CD4-positive, alpha-beta T cell treated with Interleukin-15 for 4 hours (primary cell): ENCODE measurements around the gene PLCB4.
"Not testable (repeated sequence)": the region's sequence is repeated elsewhere in the genome, so short reads cannot be mapped to it uniquely, and the experiment has no call there.

Experiments used
- DNase-seq: peaks from one replicate; pipeline ENCODE4 v3.0.0-alpha.2; 2020; ENCODE audit warnings: low spot score

PLCB4 gene

GRCh38 chr20:9367328-9367727, 298.4 kb downstream of the PLCB4 start:
- no peak for DNase-seq

- DNase-seq, result no peak
Observed at GRCh38 chr20:9367746-9368145, 298.9 kb downstream of the PLCB4 start.

- no peak for DNase-seq
Observed at GRCh38 chr20:9368893-9369292, 300.0 kb downstream of the PLCB4 start.

DNA sequence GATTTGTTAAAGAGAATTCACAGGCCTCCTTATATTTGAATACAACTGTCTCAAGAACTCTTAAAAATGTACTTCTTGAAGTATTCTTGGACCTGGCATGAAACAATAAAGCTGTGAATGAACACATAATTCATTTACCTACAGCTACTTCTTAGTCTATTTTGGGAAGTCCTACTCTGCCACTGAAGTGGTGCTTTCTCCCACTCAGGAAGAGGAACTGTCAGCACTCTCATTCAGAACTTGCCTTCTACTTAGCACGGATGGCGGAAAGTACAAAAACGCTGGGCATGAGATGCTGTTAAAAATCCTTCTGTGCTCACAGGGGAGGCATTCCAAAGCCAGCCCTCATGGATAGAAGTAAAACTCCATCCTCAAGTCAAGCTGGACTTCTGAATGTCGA, 300.7 kb downstream of the PLCB4 start:
- DNase-seq, result no peak

DNA sequence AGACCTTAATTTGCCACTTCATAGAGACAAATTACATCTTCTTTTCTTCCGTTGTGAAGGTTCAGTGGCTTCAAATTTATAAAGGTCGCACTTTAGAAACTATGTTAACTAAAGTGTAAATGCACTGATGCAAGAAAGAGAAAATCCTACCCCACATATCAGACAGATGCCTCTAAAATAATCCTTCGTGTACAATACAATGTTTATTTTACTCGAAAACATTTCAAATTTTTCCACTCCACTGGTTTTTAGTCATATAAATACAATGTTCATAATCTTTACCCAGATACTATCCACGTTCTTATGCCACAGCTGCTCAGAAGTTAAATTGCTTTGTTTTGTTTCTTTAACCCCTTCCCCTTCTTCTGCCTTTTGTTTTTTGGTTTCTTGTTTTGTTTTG, 305.2 kb downstream of the PLCB4 start:
- no peak for DNase-seq

DNA sequence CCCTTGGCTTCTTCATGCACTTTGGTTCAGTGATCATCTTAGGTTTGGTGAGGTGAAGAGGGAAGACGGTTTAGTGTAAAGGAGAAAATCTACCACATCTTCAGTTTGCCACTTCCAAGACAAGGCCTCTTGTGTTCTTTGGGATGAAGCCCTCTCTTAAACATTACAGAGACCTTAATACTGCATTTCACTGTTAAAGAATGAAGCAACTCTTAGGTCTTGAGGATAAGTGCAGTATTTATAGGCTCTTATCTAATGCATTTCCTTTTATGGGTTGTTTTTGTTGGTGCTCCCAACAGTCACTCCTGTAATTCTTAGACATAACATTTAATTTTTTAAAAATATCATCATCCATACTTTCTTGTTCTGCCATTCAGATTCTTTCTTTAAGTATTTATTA, 305.6 kb downstream of the PLCB4 start:
- no peak for DNase-seq

GRCh38 chr20:9375221-9375681, 306.4 kb downstream of the PLCB4 start:
- DNase-seq, result no peak

DNA sequence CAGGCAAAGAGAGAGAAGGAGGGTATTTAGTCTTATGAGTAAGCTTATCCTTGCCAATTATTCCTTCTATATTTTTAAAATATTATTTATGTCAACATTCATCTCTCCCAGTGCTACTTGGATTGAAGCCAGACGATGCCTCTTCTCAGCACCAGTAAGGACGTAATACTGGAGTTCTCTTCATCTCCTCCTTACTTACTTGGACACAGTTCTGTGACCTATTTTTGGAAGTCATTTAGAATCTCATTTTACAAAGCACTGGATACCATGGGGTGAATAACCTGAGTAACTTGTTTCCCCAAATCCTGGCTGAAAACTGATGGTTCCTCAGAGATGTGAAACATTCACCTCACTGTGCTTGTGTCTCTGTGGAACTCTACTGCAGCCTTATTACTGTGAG, 308.1 kb downstream of the PLCB4 start:
- DNase-seq, result no peak

DNA sequence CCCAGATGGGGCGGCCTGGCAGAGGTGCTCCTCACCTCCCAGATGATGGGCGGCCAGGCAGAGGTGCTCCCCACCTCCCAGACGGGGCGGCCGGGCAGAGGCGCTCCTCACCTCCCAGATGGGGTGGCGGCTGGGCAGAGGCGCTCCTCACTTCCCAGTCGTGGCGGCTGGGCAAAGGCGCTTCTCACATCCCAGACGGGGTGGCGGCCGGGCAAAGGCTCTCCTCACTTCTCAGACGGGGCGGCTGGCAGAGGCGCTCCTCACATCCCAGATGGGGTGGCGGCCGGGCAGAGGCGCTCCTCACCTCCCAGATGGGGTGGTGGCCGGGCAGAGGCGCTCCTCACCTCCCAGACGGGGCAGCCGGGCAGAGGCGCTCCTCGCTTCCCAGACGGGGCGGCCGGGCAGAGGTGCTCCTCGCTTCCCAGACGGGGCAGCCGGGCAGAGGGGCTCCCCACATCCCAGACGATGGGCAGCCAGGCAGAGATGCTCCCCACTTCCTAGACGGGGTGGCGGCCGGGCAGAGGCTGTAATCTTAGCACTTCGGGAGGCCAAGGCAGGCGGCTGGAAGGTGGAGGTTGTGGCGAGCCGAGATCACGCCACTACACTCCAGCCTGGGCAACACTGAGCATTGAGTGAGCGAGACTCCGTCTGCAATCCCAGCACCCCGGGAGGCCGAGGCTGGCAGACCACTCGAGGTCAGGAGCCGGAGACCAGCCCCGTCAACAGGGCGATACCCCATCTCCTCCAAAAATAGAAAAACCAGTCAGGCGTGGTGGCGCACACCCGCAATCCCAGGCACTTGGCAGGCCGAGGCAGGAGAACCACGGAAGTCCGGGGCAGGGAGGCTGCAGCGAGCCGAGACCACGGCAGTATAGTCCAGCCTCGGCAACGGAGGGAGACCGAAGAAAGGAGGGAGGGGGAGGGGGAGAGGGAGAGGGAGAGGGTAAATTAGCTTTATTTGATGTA, 316.7 kb downstream of the PLCB4 start:
- not testable (repeated sequence) for DNase-seq

DNA sequence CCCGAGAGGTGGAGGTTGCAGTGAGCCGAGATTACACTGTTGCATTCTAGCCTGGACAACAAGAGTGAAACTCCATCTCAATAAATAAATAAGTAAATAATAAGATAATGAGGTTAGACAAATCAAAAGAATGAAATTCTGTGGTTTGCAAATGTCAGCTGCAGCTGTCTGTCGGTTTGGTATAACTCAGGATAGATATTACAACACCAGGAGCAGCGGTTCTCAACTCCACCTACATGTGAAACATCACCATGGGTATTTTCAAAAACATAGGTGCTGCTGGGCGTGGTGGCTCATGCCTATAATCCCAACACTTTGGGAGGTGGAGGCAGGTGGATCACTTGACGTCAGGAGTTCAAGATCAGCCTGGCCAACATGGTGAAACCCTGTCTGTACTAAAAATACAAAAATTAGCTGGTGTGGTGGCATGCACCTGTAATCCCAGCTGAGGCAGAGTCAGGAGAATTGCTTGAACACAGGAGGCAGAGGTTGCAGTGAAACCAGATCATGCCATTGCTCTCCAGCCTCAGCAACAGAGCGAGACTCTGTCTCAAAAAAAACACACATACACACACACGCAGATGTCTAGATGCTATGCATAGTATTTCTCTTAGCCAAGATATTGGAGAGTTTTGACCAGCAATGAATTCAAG, 319.4 kb downstream of the PLCB4 start:
- no peak for DNase-seq

DNA sequence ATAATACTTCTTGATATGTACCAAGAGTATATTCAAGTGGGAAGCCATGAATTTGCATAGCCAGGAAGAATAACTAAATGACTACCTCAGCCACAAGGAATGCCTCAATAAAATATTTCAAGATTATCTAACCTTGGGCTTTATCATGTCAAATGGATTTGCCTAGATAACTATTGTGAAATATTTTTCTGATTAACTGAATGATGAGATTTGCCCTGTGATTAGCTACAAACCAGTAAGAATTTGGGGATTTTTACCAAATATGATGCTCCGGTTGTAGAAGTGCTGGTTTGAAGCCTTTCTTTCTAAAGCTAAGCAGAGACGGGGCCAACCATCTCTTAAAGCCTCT, 319.9 kb downstream of the PLCB4 start:
- no peak for DNase-seq

DNA sequence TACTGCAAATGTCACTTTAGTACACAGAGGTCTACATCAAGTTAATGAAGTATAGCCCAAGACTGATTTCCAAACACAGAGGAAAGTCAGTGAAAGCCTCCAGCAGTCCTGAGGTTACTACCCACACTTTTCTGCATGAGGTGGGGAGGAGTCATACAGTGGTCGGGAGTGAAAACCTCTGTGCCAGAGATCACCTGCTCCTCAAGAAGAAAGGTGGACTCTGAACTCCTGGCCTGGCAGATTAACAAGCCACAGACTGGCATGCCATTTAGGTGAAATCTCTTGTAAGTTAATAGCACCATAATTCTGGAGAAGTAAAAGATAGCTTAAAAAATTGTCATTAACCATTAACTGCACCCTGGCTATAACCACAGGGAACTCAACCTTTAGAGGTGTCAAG, 320.5 kb downstream of the PLCB4 start:
- DNase-seq, result no peak

GRCh38 chr20:9390441-9390840, 321.6 kb downstream of the PLCB4 start:
- DNase-seq, result no peak

DNA sequence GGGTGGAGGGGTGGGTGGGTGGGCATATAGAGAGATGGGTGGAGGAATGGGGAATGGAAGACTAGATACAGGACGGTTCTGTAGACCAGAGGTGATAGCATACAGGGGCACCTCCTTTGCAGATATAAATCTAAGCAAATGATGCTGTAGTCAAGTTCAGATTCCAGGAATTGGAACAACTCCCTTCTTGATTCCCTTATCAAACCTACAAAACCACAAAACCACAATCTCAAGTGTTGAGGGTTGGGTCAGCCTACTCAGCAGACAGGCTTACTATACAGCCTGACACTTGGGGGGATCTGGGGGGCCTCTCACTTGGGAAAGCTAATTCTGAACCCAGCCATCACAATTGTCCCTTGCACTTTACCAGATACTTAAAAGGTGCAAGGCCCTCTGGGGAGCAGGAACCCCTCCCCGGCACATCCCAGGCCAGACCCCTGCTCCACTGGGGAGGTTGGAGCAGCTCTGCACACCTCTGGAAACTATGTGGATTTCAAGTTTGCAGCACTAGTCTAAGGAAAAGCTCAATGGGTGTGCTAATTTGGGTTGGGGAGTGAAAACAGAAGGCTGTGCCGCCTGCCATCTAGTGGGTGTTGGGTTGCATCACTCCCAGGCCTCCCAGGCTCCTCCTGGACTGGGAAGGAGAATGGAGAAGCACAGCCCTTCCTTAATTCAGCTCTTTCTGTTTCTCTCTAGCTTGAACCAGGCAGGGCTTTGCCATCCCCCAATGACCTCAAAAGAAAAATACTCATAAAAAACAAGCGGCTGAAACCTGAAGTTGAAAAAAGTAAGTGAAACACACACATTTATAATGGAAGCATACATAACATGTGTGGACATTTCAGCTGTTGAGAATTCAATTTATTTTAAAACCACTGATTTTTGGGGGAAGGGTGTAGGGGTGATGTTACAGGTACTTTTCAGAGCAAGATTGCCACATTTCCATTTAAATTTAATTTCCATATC, 324.3 kb downstream of the PLCB4 start:
- no peak for DNase-seq

DNA sequence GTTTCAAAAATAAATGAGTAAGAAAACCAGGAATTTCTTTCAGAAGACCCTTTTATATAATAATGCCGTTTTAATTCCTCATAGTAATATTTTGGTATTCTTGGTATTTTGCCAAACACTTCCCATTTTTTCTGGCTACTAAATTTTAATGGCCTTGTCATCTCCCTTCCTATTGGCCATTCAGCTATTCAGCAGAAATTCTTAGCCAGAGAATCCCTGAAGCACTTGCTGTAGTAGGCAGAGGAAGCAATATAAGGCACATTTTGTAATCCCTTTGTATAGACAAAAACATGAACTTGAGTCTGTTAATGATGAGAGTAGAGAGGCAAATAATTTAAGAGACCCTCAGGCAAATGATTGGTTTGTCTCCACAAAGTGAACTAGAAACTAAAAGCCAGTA, 327.1 kb downstream of the PLCB4 start:
- DNase-seq, result no peak

DNA sequence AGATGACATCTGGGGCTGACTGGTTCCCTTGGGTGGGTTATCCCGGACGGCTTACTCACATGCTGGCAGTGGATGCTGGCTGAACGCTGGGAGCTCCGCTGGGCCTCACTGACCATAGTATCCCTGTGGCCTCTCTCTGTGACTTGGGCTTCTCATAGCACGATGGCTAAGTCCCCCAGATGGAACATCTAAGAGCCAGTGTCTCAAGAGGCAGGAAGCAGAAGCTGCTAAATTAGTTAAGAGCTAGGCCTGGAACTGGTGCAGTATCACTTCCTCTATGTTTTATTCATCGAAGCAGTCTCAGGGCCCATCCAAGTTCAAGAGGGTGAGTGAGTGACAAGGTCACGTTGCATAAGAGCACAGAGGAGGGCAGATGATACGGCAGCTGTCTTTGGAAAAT, 329.0 kb downstream of the PLCB4 start:
- DNase-seq, result no peak

DNA sequence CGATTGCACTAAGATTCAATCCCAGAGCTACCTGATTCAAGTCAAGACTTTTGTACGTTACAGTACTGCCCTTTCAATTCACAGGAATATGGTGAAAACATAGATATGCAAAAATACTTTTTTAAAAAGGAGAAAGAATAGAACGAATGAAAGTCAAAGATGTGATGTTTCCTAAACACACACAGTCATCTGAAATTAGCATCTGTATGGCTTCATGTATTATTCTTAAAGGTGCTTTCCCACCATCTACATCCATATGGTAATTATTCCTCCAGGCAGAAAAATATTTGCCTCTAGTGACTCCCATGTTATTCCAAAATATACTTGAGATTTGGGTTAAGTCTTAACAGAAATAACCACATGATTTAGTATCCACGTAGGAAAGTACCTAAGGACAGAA, 330.0 kb downstream of the PLCB4 start:
- DNase-seq, result no peak

GRCh38 chr20:9399322-9399721, 330.4 kb downstream of the PLCB4 start:
- DNase-seq, result no peak

DNA sequence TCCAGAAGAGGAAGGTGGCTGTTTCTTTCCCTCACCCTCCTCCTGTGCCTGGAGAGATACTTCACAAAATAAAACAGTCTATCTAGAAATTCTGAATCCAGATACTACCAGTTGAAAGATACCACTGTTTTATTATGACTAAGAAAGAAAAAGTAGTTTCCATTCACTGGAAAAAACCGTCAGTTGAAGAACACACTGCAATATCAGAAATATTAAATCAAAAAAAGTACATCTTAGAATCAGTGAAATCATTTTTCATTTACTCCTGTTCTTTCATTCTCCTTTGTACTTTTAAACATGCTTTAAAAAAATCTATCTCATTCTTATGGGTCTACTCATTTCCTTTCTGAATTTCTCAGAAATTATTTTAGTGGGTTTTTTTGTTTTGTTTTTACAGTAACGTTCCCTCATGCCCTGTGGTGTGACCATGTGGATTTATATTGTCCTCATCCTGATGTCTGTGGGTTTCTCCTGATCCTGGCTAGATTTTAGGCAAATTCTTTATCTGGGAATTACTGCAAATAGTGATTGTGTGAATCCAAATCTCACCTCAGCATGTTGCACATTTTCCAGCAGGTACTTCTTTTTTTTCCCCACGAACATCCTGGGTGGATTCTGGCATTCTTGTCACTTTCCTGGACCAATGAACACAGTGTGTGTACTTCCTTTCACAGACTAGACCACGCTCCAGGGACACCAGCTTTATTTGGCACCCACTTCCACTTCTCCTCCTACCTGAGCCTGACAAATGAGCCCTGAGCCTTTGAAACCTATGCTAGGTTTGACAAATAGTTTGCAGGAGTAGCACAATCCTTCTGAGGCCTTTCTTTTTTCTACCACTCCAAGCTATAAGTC, 331.5 kb downstream of the PLCB4 start:
- DNase-seq, result no peak

GRCh38 chr20:9401371-9401770, 332.5 kb downstream of the PLCB4 start:
- DNase-seq, result no peak

GRCh38 chr20:9402141-9402540, 333.3 kb downstream of the PLCB4 start:
- DNase-seq, result no peak
